ENCODE measurements around the gene HP.
"Not testable (repeated sequence)": the region's sequence is repeated elsewhere in the genome, so short reads cannot be mapped to it uniquely, and the experiment has no call there.

Gene HP, protein sequence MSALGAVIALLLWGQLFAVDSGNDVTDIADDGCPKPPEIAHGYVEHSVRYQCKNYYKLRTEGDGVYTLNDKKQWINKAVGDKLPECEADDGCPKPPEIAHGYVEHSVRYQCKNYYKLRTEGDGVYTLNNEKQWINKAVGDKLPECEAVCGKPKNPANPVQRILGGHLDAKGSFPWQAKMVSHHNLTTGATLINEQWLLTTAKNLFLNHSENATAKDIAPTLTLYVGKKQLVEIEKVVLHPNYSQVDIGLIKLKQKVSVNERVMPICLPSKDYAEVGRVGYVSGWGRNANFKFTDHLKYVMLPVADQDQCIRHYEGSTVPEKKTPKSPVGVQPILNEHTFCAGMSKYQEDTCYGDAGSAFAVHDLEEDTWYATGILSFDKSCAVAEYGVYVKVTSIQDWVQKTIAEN

DNA sequence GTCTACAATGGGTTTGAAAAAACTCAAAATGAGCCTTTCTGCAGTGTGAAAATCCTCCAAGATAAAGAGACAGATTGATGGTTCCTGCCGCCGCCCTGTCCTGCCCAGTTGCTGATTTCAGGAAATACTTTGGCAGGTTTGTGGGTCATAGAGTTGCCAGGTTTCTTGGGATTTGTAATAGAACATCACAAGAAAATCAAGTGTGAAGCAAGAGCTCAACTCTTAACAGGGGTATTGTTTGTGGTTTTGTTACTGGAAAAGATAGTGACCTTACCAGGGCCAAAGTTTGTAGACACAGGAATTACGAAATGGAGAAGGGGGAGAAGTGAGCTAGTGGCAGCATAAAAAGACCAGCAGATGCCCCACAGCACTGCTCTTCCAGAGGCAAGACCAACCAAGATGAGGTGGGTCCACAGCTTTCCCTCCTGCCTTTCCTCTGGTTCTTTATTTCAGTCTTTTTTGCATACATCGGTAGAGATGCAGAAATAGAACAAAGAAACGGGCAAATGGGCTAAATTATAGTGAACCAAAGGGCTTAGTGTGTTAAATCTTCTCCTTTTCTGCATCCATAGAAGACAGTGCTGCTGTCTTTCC, at the start of gene HP:
TSS of gene HP (plus strand) at position 252 of the 594 bp plus-strand sequence. CDS start at position 400, 148 bp downstream.
- H3K4me3 ChIP-seq (replicated peaks in 1 of 2; ENCODE audit: low read depth in 2 of 2, low read length in 2 of 2): not testable (repeated sequence)
- peak in 1 of 2 donors; percentile 40 for DNase-seq (ENCODE audit: low read depth in 2 of 2)

DNA sequence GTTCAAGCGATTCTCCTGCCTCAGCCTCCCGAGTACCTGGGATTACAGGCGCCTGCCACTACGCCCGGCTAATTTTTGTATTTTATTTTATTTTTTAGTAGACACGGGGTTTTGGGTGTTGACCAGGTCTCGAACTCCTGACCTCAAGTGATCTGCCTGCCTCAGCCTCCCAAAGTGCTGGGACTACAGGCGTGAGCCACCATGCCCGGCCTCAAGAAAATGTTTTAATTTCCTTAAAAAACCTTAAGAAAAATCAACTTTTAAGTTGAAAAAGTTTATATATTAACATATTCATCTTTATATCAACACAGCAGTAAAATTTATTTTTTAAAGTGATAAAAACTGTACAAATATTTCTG, 46.3 kb upstream of the HP start:
- DNase-seq (ENCODE audit: low read depth in 2 of 2): not testable (repeated sequence)
- H3K4me3 ChIP-seq (replicated peaks in 1 of 2; ENCODE audit: low read depth in 2 of 2, low read length in 2 of 2): peak overlapping the region in 1 of 2 donors; percentile 26

DNA sequence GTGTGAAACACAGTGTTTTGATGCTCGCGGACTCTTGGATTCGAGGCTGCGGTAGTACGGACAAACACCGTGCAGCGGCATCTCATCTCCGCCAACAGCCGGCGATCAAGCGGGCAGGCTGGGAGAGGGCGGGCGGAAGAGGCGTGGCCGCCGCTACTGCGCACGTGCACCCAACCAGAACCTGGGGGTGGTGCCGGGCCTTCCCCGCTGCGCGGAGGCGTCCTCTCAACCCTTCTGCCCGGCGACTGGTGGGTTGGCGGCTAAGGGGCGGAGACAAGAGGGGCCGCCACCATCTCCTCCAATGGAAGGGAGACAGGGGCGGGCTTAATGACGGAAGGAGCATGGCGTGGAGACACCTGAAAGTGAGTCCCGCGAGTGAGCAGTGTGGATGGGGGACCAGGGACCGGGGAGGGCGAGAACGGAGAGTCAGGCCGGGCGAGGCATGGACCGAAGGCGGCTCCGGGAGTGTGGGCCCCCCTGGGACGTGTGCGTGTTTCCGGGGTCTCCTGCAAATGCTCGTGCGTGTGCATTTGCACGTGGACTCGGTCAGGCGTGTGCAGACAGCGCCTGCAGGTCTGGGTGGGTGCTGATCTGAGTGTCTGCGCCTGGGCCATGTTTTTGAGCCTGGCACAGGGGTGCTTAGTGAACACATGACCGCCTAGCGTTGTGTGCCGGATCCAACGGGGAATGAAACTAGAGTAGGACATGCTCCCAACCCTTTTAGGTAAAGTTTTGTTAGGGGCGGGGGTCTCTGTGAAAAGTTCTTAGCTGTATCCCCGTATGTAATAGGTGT, 45.7 kb upstream of the HP start, which contains the start of gene DHODH:
TSS of gene DHODH (plus strand) at position 321 of the 793 bp plus-strand sequence. CDS start at position 342, 21 bp downstream.
- TF ChIP-seq, protein P1, sequence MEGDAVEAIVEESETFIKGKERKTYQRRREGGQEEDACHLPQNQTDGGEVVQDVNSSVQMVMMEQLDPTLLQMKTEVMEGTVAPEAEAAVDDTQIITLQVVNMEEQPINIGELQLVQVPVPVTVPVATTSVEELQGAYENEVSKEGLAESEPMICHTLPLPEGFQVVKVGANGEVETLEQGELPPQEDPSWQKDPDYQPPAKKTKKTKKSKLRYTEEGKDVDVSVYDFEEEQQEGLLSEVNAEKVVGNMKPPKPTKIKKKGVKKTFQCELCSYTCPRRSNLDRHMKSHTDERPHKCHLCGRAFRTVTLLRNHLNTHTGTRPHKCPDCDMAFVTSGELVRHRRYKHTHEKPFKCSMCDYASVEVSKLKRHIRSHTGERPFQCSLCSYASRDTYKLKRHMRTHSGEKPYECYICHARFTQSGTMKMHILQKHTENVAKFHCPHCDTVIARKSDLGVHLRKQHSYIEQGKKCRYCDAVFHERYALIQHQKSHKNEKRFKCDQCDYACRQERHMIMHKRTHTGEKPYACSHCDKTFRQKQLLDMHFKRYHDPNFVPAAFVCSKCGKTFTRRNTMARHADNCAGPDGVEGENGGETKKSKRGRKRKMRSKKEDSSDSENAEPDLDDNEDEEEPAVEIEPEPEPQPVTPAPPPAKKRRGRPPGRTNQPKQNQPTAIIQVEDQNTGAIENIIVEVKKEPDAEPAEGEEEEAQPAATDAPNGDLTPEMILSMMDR (IDR thresholded peaks at IDR 0.05; ENCODE audit: low read depth, low read length): peak; percentile 14
- peak within 1 kb of the TSS; percentile 98 to 99 for H3K4me3 ChIP-seq (replicated peaks in 1 of 2; ENCODE audit: low read depth in 2 of 2, low read length in 2 of 2)
- peak; percentile 98 for DNase-seq (ENCODE audit: low read depth in 2 of 2)

DNA sequence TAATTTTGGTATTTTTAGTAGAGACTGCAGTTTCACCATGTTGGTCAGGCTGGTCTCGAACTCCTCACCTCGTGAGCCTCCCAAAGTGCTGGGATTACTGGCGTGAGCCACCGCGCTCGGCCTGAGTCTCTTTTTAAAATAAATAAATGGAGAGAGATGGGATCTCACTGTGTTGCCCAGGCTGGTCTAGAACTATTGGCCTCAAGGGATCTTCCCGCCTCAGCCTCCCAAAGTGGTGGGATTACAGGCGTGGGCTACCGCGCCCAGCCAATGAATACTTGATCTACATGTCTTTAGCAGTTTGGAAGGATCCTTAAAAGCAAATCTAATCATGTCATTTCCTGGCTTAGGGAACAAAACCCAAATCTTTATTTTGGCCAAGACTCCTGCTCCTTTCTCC, 44.5 kb upstream of the HP start:
- H3K4me3 ChIP-seq (replicated peaks in 1 of 2; ENCODE audit: low read depth in 2 of 2, low read length in 2 of 2): no peak overlapping the region
- TF ChIP-seq, protein P1 (IDR thresholded peaks at IDR 0.05; ENCODE audit: low read depth, low read length): no peak
- no peak for DNase-seq (ENCODE audit: low read depth in 2 of 2)

DNA sequence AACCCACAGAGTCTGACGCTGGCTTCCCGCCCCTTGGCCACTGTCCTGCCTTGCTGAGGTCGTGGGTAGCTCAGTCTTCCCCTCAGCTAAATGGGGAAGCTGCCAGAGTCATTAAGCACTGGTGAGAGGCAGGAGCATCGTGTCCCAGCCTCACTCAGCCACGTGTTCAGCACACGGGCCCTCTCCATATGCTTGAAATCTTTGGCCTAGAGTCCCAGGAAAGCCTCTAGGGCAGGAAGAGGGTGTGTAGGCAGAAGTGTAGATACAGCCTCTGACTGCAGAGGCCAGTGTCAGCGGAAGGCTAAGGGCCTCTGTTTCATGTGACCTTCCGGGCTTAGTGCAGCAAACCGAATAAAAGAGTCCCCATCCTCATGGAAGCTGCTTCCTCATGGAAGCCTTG, 41.7 kb upstream of the HP start:
- no peak for DNase-seq (ENCODE audit: low read depth in 2 of 2)
- TF ChIP-seq, protein P1 (IDR thresholded peaks at IDR 0.05; ENCODE audit: low read depth, low read length): no peak

DNA sequence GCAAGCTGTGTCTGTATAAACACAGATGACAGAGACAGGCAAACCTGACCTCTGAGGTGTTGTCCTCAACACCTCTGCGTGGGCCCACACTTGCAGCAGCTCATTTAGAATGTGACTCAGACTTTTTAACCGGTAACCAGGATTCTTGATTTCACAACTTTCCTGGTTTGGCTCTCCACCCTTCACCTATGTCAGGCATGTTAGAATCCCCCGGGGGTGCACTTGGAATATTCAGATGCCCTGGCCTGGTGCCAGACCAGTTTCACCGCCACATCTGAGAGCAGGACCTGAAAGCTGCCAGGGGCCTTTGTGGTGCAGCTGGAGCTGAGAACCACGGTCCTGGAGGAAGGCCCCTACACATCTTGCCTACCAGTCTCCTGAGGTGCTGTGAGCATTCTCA, 40.9 kb upstream of the HP start:
- peak; percentile 30 to 52 for DNase-seq (ENCODE audit: low read depth in 2 of 2)
- TF ChIP-seq, protein P1 (IDR thresholded peaks at IDR 0.05; ENCODE audit: low read depth, low read length): no peak
- H3K4me3 ChIP-seq (replicated peaks in 1 of 2; ENCODE audit: low read depth in 2 of 2, low read length in 2 of 2): no peak overlapping the region

More for the DNA sequence above, 41.7 kb upstream of the HP start:
- no peak overlapping the region for H3K4me3 ChIP-seq (replicated peaks in 1 of 2; ENCODE audit: low read depth in 2 of 2, low read length in 2 of 2)

DNA sequence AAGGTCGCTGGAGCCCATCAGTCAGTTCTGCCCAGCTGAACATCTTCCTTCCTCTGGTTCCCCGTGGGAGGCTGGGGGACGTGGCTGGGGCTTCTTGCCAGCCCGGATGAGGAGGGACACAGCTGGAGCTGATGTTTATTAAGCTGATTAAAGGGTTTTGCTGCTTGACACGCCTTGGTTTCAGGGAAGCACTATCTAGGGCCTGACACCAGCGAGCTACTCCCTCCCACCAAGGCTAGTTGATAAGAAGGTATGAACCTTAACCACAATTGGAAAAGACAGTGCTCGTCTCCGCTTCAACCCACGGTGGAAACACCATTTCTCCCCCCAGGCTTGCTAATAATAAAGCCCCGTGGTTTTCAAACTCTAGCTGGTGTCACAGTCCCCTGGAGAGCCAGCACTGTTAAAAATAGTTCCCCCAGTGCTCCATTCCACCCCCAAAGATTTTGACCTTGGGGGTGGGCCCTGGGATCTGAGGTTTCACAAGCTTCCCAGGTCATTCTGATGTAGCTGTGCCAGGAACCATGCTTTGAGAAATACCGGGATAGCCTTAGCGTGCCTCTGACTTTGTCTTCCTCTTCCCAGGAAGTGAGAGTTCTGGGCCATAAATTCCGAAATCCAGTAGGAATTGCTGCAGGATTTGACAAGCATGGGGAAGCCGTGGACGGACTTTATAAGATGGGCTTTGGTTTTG, 40.3 kb upstream of the HP start:
- TF ChIP-seq, protein P1 (IDR thresholded peaks at IDR 0.05; ENCODE audit: low read depth, low read length): no peak
- no peak overlapping the region for H3K4me3 ChIP-seq (replicated peaks in 1 of 2; ENCODE audit: low read depth in 2 of 2, low read length in 2 of 2)
- DNase-seq (ENCODE audit: low read depth in 2 of 2): peak in 1 of 2 donors; percentile 50

Data from cardiac fibroblast (primary cell).